NCI-H146 treated with DMSO at 0.1 percent for 48 hours (cell line): ENCODE measurements around the gene DIS3L2.

Experiments used
- DNase-seq: peaks from one replicate; lab custom pipeline; 2025; ENCODE audit not compliant: unreplicated experiment; lab: John Stamatoyannopoulos, UW

Gene DIS3L2

DNA sequence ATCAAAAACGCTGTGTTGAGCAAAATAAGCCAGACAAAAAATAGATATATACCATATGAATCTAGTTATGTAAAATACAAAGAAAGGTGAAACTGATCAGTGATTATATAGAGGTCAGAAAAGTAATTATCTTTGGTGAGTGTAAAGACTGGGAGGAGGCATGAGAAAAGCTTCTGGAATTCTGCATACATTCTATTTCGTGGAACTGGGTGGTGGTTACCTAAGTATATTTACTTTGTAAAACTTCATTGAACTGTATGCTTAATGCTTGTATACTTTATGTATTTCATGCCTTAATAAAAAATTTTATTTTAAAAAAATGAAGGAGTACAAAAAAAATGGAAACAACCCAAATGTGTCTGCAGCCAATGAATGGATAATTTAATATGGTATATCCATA, 263.9 kb downstream of the DIS3L2 start:
- no peak for DNase-seq

DNA sequence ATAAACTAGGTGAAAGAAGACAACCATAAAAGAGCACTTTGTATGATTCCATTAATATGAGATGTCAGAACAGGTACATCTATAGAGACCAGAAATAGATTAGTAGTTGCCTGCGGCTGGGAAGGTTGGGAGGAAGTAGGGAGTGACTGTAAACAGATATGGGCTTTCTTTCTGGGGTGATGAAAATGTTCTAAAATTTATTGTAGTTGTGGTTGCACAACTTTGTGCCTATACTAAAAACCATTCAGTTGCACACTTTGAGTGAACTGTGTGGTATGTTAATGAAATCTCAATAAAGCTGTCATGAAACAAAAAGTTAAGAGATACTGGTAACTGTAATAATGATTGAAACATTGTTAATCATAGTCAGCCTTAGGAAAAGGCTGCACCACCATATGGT, 264.4 kb downstream of the DIS3L2 start:
- DNase-seq, result no peak

DNA sequence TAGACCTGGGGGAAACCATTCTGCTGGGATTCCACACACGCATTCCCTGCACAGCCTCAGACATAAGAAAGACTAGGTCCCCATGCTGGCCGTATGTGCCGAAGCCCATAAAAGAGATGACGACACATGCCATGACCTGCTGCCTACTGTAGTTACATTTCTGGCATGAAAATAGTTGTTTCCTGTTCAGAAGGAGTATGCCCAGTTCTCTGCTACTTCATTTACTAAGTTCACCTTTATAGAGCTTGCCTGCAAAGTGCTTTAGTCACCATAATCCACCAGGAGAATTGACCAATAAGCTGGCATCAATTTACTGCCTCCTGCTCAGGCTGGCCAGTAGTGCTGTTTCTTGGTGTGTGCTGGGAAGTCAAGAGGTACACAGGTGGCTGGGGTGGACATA, 266.8 kb downstream of the DIS3L2 start:
- no peak for DNase-seq

DNA sequence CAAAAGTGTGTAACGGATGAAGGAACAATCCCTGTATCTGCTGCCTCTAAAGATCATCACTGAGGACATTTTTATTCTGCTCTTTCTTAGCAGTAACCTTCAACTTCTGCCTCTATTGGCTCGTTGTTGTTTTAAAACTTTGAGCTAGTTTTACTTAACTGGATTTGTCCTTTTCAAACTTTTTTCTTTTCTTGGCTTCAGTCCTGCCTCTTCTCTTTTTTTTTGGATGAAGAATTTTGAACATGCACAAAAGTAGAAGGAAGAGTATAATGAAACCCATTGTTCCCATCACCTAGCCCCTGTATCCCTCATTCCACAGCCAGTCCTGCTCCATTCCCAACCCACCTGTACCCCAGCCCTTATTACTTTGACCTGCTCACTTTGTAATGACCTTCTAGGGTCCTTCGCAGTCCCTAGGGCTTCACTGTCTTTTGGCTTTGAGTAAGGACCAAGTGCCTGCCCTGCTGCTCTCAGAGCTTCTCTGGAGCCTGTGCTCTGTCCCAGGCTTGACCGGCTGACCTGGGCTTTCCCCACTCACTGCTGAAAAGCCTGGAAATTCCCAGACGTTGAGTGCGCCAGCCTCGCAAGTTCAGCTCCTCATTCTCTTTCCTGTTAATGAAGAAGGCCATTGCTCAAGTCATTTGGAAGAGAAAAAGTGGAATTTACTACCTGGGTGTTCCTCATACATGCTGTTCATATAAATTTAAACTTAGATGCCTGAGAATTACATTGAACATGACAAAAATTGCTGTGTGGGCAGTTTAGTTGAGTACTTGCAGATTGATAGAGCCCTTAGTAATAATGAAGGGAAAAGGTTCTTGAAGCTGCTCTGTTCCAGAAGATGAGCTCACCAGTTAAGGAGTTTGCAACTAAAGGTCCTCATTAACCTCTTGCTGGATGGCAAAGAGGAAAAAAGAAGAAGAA, 267.7 kb downstream of the DIS3L2 start:
- no peak for DNase-seq

DNA sequence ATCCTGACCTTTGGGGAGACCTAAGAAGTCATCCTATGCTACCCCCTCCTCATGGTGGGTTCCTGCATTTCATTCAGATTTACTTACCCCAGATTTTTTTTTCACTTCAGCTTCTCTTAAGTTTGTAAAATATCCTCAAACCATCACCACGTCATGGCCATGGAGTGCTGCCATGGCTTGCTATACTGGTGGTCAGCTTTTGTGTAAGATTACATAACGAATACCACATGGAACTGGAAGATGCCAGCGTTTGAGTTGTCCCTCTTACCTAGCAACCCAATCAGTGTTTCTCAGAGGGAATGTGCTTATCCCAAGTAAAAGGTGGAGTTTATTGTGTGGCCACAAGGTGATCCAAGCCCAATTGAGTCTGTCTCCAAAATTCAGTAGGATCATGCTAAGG, 268.4 kb downstream of the DIS3L2 start:
- DNase-seq, result no peak

DNA sequence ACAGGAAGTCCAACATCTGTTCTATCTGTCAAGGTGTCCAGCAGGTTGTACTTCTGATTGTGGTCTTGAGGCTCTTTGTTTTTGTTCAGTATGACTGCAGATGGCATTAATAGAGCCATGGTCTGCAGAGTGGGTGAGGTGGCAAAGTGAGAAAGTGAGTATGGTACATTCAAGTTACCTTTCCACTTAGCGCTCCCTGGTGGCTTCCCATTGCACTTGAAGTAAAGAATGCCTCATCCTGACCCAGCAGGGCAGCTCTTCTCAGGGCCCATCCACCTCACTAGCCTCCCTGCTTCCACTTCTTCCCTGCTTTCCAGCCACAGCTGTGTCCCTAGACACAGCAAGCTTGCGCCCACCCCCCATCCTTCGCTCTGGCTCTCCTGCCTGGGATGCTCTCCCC, 269.0 kb downstream of the DIS3L2 start:
- DNase-seq, result no peak

DNA sequence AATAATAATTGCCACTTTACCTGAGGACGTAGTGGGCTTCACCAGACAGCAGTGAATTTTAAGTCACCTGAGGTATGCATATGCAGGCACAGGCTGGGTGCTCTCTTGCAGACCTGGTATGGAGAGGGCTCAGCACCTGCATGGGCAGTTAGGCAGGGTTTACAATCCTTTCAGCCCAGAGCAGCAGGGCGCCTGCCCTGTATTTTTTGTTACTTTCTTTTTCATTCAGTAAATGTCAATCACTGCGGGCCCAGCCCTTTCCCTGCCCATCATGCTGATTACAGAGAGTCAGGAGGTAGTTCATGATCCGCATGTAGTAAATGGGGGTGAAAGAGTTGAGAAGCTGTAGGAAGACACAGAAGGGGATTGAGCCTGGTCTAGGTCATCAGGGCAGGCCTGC, 270.0 kb downstream of the DIS3L2 start:
- DNase-seq, result no peak

DNA sequence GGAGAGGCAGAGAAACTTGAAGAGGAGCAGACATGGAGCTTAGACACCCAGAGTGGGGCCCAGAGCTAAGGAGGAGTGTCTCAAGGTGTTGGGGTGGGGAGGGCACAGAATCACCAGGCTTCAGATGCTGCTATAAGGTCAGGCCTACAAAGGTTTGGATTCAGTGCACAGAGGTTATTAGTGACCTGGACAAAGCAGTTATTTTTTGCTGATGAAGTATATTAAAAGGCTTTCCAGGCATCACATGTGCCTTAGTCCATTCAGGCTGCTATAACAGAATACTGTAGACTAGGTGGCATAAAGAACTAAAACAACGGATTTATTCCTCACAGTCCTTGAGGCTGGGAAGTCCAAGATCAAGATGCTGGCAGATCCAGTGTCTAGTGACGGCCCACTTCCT, 271.4 kb downstream of the DIS3L2 start:
- no peak for DNase-seq

DNA sequence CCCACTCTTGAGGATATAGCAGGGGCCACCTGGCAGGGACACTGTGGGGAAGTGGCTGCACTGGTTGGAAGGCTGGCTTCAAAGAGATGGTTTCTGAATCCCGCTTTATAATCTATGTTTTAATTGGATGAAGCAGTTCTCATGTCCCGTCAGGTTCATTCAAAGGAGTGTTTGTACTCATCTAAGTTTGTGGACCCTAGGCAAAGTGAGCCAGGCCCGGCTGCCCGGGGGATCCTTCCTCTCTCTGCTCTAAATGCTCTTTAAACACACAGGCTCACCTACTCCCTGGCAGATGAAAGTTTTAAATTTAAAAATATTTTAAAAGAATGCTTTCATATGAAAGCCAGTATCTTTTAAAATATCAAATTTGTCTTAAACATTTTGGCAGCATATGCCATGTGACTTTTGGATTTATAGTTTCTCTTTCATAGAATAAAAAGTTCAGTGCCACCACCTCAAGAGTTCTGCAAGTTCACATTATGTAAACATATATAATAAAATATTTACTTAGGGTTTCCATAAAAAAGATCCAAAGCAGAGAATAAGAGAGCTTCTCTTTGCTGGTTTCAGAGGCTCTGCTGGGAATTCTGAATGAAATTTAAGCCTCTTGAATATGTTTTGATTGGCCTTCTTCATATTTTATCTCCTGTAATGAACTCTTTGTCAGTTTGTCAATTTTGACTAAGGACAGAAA, 273.6 kb downstream of the DIS3L2 start:
- DNase-seq, result no peak

DNA sequence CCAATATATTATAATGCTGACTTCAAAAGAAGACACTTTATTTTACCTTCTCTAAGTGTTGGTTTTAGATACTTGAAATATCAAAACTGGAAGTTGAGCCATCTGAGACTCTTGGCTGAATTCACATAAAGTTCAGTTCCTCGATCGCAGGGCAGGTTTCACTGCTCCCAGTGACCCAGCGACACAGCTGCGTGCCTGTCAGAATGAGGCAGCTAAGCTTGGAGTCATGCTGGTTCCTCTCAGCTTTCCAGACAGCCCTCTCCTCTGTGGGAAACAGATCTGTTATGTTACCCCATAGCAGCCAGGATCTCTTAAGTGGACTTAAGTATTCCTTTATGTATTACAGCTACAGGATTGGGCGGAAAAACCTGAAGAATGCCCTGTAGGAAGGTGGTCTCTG, 274.2 kb downstream of the DIS3L2 start:
- DNase-seq, result no peak

DNA sequence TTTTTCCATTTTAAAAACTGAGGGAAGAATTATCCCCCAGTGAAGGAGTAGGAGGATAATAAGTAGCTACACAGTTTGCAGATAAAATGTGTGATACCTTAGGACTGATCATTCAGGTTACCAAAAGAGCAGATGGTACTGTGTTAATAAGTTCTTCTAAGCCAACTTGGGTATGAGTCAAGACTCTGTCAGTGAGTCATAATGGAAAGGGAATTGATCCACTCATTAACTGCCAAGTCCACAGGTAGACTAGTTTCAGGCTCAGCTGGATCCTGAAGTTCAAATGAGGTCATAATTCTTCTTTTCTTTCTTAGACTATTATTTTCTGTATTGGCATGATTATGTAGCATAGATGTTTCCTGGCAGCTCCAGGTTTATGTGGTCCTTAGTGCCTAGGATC, 274.7 kb downstream of the DIS3L2 start:
- no peak for DNase-seq

DNA sequence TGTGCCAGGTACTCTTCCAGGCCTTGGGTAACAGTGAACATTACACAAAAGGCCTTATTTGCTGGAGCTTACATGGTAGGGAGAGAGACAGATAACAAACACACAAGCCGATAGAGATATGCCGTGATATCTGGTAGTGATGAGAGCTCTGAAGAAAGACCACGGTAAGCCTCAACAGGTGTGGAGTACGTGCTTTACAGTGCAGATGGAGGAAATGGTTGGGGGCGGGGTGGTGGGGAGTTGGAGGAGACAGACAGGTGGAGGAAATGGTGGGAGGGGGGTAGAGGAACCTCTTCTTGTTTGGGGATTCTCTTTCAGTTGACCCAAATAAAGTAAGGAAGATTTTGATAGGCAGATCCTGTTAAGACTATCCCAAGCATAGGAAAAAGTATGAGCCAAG, 276.0 kb downstream of the DIS3L2 start:
- no peak for DNase-seq

DNA sequence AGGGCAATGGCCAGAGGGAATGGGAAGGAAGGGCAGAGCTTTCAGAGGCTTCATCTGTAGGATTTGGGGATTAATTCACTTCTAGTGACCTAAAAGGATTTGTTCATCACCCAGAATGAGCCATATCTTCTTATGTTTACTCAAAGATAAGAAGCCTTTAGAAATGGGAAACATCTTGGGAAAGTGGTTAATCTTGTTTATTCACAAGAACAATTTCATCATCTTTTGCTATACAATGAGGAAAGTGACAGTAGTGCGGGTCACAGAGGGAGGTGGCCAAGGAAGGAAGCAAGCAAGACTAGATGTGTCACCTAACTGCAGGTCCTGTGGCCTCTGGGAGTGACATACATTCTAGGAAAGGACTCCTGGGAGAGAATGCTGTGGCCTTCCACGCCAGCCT, 276.6 kb downstream of the DIS3L2 start:
- no peak for DNase-seq

DNA sequence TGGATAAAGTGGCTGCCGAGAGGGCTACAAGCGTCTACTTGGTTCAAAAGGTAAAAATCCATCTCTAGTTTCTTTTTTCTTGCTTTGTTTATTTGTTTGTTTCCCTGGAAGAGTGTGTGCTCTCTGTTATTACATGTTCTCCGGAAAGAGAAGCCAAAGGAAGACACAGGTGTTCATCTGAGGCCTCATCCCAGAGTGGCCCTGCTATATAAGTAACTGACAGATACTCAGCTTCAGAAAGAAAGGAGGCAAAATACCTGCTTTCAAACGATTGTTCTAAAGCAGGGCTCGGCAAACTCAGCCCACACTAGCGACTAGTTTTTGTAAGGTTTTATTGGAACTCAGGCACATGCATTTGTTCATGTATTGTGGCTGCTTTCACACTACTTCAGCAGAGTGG, 277.1 kb downstream of the DIS3L2 start:
- no peak for DNase-seq

DNA sequence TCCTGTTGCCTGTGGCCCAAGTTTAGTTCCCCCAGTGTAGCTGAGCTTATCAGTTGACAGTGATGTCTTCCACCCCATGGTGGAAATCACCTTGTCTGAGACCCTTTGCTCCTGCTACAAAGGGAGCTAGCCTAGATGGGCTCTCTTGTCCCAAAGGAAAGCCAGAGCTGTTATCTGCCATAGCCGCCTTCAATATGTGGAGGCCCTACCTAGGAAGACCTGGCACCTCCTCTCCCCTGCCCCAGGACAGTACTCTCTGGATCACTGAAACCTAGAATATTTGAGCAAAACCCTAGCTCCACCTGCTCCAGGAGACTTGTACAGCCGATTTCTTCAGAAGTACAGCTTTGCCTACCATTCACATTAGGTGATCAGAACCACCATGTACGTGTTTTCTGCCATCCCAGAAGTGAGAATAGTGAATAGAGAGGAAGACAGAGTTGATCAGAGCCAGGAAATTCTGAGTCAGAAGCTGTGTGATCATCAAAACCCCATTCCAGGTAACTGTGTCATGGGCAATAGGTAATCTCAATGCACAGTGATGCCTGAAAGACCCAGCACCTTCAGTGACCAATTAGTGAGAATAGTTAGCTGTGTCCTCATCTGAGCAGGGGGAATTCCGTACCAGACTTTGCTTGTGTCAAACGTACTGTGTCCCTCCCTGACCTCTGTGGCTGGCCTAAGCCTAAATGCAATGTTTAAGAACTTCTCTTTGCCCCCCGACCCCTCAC, 278.6 kb downstream of the DIS3L2 start:
- DNase-seq, result no peak

DNA sequence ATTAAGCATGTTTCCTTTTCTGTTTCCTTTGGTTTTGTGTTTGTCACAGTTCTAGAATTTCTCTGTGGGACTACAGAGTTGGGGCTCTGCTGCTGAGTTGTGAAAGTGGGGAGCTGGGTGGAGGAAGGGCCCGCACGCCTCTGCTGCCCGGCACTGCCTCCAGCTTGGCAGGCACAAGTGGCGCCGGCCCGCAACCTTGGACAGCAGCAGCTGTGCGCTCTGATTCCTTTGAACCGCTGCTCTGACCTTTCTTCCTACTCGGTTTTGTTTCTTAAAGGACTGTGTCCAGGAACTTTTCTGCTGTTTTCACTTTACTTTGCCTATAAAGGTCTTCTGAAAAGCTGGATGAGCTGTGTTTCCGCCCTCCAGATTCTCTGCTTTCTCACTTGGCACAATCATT, 279.4 kb downstream of the DIS3L2 start:
- DNase-seq, result no peak

DNA sequence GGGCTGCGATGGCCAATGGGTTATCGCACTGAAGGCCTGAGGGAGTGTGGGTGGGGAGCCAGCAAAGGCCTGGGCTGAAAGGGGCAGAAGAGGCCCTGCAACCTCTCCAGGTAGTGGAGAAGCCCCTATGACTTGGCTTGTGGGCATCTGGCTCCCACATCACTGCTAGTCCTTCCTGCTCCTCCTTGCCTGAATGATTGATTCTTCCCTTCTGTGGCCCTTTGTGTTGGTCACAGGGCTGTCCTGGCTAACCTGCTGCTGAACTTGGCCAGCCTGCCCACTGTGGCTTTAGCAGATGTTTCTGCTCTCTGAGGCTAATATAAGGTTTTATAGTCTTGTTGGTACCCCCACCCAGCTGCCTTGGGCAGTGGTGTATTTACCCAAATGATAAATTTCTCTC, 280.8 kb downstream of the DIS3L2 start:
- no peak for DNase-seq

DNA sequence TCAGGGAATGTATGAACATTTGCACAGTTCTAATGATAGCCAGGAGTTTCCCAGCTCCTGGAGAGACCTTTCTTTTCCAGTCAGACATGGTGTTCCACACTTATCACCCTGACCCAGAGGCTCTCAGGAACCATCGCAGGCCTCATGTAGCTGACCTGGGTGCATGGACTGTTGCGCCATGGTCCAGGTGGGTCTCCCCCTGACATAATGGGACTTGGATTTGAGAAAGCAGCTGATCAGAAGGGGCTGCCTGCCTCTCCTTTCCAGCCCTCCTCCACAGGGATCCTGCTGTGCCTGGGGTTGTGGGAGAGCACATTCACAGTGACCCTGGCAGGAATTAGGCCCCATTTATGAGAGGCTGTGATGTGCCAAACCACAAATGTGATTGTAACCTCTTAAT, 283.6 kb downstream of the DIS3L2 start:
- DNase-seq, result no peak

DNA sequence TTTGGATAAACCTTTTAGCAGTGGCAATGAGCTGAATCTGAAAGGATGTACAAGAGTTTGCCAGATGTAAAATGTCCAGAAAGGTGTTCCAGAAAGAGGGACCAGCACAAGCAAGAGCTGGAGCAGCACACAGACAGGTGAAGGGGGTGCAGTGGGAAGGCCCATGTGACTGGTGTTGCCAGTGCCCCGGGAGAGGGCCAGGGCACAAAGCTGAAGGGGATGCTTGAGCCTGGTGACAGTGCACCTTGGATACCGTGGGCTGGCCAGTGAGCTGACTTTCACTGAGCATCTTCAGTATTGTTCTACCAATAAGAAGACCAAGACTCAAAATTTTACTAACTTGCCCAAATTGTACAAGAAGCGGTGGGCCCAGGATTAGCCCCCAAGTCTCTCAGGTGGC, 284.7 kb downstream of the DIS3L2 start:
- no peak for DNase-seq

DNA sequence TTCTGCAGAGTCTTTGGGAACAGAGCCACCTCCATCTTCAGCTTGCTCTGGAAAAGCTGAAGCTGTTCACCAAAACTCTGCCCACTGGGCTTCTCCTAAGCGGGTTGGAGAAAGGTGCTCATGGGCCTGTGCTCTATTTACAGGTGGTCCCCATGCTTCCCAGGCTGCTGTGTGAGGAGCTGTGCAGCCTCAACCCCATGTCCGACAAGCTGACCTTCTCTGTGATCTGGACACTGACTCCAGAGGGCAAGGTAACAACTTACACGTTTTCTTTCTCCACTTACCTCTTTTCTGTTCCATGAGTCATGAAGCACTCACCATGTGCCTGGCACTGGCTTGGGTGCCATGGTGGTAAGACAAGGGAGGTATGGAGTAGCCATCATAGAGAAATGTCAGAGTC, 287.6 kb downstream of the DIS3L2 start:
- DNase-seq, result no peak

DNA sequence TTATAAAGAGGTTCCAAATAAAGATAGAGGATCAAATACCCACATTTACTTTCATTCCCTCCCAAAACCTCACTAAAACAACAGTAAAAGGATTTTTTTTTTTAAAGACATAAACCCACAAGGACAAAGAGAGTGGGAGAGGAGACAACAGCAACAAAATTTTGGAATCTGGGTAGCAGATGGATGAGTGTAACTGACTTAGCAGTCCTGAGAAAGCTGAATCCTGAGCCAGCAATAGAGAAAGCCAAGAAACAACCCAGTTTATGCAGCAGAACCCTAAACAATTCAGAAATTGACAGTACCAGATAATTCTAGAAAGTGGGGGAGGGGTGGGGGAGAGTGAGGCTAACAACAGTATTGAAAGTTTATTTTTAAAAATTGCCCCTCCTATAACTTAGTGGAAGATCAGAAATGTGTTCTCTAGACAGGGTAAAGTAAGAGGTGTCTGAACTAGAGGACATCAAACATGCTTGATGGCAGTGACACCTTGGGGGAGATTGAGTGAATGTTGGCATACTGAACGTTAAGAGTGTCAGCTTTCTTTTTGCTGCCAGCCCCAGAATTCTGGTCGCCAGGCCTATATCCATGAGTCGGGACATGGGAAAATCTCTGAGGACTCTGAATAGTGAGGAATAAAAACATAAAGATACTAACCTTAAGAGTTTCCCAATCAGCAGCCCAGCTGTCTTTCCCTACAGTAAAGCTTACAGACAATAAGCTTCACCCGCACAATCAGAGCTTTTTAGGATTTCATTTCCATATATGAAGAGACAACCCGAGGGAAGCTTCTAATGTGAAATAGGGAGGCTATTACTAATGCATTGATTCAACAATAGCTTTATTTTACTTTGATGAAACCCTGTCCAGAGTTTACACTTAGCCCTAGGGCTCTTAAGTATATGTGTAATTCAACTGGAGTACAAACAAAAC, 289.0 kb downstream of the DIS3L2 start:
- DNase-seq, result no peak
